WTC11 (cell line): ENCODE data around the gene LSM5. TPM values are rescaled to one million over a fixed set of nuclear protein-coding genes. Genes with fewer than 3 reads are reported as not detected.

Experiments
- total RNA-seq: library from RNA; stranded (reverse); gene quantifications from 3 replicates; pipeline ENCODE4 v1.2.3, GENCODE V29; 2021

Gene LSM5
- total RNA-seq, 1 experiment from 2014 or later = 89.5 TPM

Other genes starting within 250 kb of the LSM5 start
- gene AVL9, start 5.1 kb upstream of the LSM5 start, total RNA-seq = 52.7 to 55.6 TPM (median 53.2 TPM) in 3 replicates